HG03064 (cell line): Measurements from ENCODE around the gene ITGB1.

ENCODE experiments used
- ATAC-seq: cut with Tn5 transposase; IDR thresholded peaks from one replicate; pipeline ENCODE4 v1.9.1; 2021; ENCODE audit warnings: low read depth; ENCODE audit not compliant: unreplicated experiment

ITGB1 gene

GRCh38 chr10:32956365-32957197, 1.4 kb downstream of the ITGB1 start:
- no peak for ATAC-seq

- ATAC-seq: no peak
These were observed 2.2 kb downstream of the ITGB1 start for GRCh38 chr10:32955790-32956189.

GRCh38 chr10:32955299-32955772, 2.7 kb downstream of the ITGB1 start:
- no peak for ATAC-seq

- no peak for ATAC-seq
These were observed 3.3 kb downstream of the ITGB1 start for GRCh38 chr10:32954545-32955298.

GRCh38 chr10:32954080-32954479, 4.0 kb downstream of the ITGB1 start:
- no peak for ATAC-seq

GRCh38 chr10:32953277-32953927, 4.6 kb downstream of the ITGB1 start:
- no peak for ATAC-seq

GRCh38 chr10:32952541-32953276, 5.3 kb downstream of the ITGB1 start:
- ATAC-seq: no peak

GRCh38 chr10:32952094-32952493, 5.9 kb downstream of the ITGB1 start:
- no peak for ATAC-seq

GRCh38 chr10:32951111-32951510, 6.9 kb downstream of the ITGB1 start:
- no peak for ATAC-seq

GRCh38 chr10:32950591-32951108, 7.4 kb downstream of the ITGB1 start:
- ATAC-seq: no peak

- ATAC-seq: no peak
These were observed 8.8 kb downstream of the ITGB1 start for GRCh38 chr10:32949221-32949678.

GRCh38 chr10:32948451-32948850, 9.6 kb downstream of the ITGB1 start:
- ATAC-seq: no peak

GRCh38 chr10:32947586-32947985, 10.4 kb downstream of the ITGB1 start:
- ATAC-seq: no peak

- ATAC-seq: no peak
These were observed 11.9 kb downstream of the ITGB1 start for GRCh38 chr10:32946108-32946507.

- no peak for ATAC-seq
These were observed 14.0 kb downstream of the ITGB1 start for GRCh38 chr10:32943854-32944661.

GRCh38 chr10:32943395-32943794, 14.6 kb downstream of the ITGB1 start:
- ATAC-seq: no peak

GRCh38 chr10:32942081-32942480, 15.9 kb downstream of the ITGB1 start:
- ATAC-seq: no peak

- ATAC-seq: no peak
These were observed 16.7 kb downstream of the ITGB1 start for GRCh38 chr10:32941357-32941756.
